COLO668 (cell line): ENCODE data around the gene NEU1.
A peak's percentile ranks its signal among the peaks of the same experiment; 100 is the strongest.

ENCODE experiments used
- DNase-seq: peaks from one replicate; lab custom pipeline; 2025; ENCODE audit not compliant: unreplicated experiment; lab: John Stamatoyannopoulos, UW

NEU1 gene

DNA sequence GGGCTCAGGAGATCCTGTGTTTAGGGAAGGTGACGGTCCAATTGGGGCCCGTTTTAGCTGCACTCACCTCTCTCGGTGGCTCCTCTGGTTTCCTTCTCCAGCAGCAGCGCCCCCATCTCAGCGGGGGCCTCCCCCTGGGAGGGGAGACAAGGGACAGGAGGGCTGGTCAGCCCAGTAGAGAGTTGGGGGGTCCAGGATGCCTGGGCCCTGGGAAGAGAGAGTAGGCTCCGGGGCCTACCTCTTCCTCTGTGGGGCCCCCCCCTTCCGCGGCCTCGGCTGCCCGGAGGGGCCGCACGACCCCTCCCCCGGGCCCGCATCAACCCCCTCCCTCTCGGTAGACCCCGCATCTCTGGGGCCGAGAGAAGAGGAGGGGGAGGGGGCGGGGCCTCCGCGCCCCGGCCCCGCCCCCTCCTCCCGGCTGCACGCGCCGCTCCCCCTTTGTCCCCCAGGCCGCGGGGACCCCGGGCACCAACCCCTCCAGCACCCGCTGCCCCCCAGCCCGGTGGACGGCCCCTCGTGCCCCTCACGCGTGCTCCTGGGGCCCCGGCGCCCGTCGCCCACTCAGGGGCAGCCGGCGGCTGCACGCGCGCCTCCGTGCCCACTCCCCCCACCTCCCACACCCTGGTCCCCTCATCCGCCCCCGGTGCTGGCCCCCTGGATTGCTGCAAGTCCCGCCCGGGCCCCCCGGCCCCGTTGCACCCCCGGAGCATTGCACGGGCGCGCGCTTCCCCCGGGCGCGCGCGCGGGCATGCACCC, 34.4 kb upstream of the NEU1 start:
- no peak for DNase-seq

DNA sequence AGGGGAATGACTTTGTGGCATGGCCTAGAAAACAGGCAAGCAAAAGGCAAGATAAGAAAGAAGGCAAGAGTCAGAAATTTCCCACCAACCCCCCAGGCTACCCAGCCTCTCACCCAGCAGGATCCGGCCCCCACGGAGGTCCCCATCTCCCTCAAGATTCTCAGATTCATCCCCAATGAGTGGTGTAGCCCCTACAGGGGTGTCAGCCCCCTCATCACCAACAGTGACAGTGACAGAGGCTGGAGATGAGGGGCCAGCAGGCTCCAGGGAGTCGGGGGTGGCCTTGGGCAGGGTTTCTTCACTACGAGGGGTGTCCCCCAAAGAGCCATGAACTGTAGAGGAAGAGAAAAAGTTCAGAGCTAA, 33.9 kb upstream of the NEU1 start:
- no peak for DNase-seq

DNA sequence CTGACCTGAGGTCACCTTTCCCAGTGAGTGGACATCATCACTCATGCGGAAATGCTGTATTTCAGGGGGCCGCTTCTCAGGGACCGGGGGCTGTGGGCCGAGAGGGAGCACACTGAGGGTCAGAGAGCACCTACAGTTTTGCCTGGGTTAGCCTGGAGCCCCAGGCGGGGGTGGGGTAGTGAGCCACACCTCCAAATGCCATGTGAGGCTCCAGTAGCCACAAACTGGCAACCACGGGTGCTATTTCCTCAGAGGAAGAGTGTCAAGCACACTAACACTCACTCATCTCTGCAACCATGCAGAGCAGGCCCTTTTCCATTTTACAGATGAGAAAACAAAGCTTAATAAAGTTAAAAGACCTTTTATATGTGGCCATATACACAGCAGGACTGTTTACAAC, 30.2 kb upstream of the NEU1 start:
- no peak for DNase-seq

DNA sequence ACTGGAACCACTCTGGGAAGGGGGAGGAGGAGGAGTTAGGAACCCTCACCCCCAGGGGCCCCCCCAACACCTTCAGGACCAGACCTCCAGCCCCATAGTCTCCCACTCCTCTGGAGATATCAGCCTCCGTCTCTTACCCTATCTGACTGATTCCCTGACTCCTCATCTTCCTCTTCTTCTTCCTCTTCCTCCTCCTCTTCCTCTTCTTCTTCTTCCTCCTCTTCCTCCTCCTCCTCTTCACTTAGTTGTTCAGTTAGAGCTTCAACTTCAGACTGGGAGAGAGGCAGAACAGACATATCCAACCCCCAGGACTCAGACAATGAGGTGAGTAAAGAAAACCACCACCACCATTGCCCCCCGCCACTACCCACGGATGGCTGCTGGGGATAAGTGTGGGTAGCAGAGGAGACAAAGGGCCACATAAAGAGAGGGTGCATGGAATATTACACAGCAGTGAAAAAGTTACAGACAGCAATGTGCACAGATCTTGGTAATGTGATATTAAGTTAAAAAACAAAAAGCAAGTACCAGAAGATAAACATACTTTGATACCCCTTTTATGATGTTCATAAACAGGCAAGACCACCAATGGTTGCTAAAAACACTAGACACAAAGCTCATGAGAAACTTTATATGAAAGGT, 26.8 kb upstream of the NEU1 start:
- DNase-seq = no peak

DNA sequence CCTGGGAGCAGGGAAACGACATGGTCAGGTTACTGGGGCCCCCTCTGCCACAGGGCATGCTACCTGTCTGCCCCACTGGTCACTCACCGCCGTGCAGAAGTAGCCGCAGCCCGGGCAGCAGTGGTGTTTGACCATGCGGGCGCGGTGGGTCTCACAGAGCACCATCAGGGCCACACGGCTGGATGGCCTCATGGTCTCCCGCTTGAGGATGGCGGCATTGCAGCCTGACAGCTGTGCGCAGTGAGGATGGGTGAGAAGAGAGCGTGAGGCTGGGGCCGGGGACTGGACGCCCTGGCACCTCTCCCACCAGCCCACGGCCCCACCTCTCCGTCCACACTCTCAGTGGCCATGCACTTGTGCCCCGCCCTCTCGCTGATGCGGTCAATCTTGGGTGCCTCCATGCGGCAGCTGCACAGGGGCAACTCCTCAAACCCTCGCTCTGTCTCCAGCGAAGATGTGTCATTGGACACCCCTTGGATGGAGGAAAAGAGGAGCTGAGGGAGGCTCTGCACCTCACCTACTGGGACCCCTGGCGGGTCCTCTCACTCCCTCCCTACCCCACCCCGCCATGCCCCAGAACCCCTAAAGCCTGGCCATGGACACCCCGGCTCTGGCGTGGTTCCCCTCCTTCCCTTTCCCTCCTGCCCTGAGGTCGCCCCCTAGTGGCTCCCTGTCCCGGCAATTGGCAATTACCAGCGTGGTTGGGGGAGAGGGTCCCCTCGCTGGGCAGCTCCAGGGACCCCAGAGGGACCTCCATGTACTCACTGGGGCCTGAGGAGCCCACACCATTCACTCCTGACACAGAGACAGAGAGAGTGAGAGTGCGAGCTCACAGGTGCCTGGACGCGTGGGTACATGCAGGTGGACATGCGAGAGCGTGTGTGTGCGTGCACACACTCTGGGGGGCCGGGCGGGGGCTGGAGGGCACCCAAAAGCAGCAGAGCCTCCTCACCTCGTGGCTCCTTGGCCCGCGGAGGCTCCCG, 25.9 kb upstream of the NEU1 start:
- peak; percentile 22 for DNase-seq

DNA sequence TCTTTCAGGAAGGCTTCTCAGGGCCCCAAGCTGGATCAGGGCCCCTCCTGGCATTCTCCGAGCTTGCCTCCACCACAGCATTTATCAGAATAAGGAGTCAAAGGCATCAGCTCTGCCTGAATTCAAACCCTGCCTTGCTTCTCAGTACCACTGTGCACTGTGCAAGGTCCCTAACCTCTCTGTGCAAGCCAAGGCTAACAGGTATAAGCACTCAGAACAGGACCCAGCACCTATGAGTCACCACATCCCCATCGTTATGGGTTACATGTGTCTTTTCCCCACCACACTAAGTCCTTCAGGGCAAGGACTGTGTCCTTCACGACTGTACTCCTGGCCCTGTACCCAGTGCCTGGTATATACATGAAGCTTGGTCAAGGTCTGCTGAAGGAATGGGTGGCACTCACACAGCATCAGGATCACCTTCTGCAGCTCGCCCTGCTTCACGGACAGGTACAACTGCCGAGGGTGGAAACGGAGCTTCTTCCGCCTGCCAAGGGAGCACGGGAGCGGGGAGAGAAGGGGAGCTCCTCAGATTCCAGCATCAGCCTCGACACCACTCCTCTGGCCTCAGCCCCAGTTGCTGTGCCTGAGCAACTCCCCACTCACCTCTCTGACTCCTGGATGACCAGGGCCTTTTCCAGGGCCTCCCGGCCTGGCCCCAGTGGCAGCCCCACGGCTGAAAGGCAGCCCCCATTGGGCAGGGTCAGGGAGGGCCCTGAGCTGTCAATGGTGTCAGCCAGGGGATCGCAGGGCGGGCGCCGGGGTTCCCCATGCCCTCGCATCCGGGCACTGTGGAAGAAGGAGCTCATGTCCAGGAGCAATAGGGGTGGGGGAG, 24.8 kb upstream of the NEU1 start:
- no peak for DNase-seq

DNA sequence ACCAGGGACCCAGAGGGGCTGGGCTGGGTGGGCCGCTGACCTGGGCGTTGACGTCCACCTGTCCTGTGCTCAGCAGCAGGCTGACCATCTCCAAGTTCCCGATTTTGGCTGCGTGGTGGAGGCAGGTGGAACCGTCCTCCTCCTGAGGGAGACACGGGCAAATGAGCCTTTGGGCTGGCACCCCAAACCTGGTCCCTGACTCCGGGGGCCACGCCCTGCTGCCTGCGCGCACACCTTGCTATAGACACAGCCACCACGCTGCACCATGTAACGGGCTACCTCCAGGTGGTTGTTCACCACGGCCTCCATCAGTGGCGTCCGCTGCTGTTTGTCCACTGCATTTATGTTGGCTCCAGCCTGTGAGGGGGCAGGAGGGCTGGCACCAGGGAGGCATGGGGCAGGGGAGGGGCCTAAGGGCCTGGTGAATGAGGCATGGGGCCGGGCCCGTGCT, 23.9 kb upstream of the NEU1 start:
- no peak for DNase-seq

DNA sequence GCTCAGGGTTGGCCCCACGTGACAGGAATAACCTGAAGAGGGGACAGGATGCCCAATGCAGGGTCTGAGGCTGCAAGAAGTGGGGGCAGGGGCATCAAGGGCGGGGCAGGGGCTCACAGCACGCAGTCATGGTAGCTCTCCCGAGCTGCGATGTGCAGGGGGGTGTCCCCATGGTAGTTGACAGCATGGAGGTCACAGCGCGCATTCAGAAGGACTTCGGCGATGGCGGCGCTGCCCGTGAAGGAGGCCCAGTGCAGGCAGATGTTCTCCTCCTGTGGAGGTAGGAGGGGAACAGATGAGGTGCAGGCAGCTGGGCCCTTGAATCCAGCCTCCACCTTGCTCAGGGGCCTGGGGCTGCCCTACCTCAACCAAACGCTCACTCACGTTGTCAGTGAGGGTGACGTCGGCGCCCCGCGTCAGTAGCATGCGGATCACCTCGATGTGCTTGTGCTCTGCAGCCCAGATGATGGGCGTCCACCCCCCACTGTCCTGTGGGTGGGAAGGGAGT, 22.0 kb upstream of the NEU1 start:
- no peak for DNase-seq

DNA sequence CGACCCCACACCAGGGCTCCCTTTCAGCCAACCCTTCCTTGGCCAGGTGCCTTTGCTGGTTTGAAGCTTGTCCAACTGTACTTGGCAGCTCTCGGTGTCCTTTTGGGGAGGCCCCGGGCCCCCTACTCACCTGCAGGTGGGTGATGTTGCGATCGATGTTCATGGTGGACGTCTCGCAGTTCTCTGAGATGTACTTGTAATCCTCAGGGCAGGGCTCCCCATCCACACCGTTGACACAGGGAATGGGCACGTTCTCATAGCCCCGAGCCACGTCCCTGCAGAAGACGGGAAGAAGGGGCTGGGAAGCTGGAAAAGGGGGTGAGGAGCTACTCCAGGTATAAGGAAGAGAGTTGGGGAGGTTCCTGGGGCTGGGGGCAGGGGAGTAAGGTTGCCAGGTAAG, 21.1 kb upstream of the NEU1 start:
- DNase-seq = no peak

DNA sequence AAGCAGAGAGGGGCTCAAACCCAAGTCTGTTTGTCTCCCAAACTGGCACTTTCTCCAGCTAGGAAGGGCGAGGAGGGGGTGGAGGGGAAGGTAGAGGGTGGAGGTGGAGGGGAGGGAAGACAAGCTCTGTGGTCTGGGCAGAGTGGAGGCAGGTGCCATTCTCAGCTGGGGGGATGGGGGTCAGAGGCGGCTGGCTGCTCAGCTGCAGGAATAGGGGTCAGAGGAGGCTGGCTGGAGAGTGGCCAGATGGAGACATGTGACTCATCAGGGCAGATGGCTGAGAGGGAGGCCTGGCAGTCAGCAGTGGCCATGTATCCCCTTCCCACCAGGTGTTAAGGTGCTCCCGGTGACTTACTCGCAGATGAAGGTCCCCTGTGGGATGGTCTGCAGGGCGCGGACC, 19.7 kb upstream of the NEU1 start:
- DNase-seq = peak; percentile 67

DNA sequence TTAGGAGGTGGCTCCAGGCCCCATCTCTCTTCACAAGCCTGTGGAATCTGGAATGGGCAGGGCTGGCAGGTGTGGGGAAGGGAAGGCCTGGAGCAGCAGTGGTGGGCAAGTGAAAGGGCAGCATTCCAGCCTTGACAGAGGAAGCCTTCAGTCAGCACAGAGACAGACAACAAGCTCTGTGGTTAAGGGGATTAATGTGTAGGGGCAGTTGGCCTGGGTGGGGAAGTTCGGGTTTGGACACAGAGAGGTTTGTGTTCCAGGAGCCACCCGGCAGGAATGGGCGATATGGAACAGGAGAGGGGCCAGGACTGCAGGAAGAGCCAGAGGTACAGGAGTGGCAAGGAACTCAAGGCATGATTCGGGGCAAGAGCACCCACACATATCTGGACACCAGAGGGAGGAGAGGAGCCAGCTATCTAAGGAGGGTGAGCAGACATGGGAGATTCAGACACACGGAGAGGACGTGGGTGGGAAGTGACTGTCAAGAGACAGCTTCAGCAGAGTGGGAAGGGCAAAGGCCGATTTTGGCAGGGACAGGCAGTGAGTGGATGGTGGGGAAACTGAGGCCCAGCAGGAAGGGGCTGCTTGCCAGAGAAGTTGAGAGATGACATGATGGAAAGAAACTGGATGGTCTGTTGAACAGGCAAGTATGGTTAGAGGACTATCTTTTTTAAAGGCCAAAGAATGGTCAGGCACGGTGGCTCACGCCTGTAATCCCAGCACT, 18.7 kb upstream of the NEU1 start:
- DNase-seq = no peak

DNA sequence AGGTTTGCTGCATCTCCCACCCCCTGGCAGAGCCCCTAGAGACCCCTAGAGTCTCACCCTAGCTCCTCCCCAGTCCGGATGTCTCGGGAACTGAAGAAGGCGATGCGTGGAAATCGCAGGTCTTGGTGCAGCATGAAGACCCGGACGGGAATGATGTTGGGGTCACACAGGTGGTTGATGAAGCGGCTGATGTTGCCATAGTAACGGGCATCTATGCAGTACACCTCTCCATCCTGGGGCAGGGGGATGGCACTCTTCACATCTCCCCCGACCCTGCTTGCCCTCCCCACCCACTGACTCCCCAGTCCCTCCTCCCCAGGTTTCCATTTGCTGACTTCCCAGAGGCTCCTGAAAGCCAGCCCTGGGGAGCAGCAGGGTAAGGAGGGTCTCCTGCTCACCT, 18.0 kb upstream of the NEU1 start:
- no peak for DNase-seq

DNA sequence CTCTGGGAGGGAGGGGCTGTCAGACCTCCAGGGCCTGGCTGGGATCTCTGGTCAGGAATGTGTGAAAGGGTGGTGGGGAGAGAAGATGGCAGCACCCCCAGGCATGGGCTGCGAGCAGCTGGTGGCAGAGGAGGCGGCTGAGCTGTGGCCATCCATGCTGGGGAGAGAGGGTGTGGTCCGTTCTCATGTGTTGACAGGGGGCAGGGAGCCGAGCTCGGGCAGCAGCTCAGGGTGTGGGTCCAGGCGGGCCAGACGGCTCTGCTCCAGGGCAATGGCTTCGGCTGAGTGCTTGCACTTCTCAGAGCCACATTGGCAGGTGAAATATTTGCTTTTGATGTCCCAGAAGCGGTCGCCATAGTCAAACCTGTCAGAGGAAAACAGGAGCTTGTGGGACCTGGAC, 17.3 kb upstream of the NEU1 start:
- DNase-seq = peak; percentile 40

DNA sequence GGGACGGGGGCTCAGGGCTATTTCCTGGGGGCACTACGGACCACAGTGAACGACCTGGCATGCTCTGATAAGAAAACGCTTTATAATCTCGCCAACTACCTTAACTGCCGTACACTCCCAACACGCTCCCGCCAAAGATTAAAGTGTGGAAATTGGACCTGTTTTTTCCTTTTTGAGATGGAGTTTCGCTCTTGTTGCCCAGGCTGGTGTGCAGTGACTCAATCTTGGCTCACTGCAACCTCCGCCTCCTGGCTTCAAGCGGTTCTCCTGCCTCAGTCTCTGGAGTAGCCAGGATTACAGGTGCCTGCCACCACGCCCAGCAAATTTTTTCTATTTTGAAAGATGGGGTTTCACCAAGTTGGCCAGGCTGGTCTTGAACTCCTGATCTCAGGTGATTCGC, 16.5 kb upstream of the NEU1 start:
- DNase-seq = no peak

DNA sequence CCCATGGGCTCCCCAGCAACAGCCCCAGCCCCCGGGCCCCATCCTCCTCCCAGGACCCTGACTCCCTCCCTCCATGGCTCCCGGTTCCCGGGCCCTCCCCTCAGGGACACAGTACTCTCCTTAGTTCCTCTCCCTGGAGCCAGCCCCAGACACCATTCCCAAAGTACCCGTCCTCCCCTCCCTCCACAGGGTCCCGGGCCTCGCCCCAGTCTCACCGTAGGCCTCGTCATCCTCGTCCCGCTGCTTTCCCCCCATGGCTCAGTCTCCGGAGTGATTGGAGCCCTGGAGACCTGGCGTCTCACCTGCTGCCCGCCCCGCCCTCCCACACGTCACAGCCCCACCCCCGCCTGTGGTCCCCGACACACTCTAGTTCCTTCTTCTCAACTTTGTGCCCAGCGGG, 16.1 kb upstream of the NEU1 start, which contains the start of gene SLC44A4:
Gene SLC44A4 (minus strand): TSS at position 272 of the 400 bp plus-strand sequence. CDS start 17 bp downstream, at position 255.
- peak; percentile 35 for DNase-seq

DNA sequence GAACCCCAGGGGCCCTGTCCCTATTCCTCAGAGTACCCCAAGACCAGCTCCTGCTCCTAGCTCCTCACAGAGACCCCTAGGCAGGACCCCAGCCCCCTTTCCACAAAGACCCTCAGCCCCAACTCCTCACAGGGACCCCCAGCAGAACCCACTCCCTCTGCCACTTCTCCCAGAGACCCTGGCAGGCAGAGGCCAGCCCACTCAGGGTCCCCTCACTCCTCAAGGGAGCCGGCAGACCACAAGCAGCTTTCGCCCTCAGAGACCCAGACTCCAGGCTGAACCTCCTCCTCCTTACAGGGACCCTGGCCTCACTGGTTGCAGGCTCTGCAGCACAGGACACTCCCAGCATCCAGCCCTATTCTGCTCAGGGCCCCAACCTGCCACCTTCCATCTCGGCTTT, 15.6 kb upstream of the NEU1 start:
- no peak for DNase-seq

DNA sequence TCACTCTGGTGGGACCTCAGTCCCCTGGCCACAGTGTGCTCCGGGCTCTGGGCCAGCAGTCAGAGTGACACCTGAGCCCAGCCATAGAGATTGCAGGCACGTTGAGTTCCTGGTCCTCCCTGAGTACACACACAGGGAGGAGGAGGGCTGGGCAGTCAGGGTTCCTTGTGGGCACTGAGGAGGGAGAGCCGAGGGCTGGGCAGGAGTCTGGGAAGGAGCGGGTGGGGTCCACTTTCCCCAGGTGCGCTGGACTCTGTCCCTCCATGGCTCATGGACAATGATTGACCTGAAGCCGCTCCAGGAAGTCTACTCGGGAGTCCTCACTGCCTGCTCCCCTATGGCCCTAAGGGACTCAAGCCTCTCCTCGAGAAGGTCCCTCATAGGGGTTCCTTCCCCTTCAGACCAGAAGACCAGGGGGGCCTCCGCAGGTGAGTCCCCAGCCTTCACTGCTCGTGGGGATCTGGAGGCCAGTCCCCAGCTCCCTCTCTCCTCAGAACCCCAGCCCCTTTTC, 15.1 kb upstream of the NEU1 start:
- DNase-seq = peak; percentile 58

DNA sequence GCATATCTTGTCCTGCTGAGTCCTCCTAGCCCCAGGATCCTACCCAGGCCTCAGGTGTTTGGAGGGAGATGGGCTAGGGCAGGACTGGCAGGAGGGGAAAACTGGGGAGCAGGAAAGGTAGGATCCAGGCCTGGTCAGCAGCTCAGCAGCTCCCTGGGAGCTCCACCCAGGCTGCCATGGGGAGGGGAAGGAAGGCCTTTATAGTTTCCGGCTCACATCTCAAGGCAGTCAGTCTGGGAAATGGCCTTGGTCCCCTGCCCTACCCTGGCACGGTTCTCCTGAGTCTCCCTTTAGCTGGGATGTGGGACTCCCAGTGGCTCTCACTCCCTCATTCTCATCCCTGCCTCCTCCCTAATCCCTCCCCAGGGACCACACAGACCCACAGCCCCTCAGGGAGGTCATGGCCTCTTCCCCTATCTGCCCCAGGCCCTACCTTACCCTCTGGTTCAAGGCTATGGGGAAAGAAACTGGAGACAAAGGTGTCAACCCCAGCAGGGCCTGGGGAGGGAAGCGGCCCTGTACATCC, 14.6 kb upstream of the NEU1 start:
- no peak for DNase-seq

DNA sequence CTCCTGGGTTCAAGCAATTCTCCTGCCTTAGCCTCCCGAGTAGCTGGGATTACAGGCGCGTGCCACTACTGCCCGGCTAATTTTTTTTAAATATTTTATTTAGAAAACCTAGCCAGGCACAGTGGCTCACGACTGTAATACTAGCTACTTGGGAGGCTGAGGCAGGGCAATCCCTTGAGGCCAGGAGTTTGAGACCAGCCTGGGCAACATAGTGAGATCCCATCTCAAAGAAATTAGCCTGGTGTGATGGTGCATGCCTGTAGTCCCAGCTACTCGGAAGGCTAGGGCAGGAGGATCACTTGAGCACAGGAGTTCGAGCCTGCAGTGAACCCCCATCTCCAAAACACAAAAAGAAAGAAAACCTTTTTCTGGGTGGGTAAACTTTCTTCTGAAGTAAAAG, 13.7 kb upstream of the NEU1 start:
- no peak for DNase-seq
